HG03060 (cell line): ENCODE measurements around the gene DYNLT2.
A peak's percentile ranks its signal among the peaks of the same experiment; 100 is the strongest.

Experiments used
- ATAC-seq: cut with Tn5 transposase; IDR thresholded peaks from one replicate; pipeline ENCODE4 v1.9.1; 2021; ENCODE audit warnings: low read depth, moderate number of reproducible peaks; ENCODE audit not compliant: unreplicated experiment

The DYNLT2 gene

DNA sequence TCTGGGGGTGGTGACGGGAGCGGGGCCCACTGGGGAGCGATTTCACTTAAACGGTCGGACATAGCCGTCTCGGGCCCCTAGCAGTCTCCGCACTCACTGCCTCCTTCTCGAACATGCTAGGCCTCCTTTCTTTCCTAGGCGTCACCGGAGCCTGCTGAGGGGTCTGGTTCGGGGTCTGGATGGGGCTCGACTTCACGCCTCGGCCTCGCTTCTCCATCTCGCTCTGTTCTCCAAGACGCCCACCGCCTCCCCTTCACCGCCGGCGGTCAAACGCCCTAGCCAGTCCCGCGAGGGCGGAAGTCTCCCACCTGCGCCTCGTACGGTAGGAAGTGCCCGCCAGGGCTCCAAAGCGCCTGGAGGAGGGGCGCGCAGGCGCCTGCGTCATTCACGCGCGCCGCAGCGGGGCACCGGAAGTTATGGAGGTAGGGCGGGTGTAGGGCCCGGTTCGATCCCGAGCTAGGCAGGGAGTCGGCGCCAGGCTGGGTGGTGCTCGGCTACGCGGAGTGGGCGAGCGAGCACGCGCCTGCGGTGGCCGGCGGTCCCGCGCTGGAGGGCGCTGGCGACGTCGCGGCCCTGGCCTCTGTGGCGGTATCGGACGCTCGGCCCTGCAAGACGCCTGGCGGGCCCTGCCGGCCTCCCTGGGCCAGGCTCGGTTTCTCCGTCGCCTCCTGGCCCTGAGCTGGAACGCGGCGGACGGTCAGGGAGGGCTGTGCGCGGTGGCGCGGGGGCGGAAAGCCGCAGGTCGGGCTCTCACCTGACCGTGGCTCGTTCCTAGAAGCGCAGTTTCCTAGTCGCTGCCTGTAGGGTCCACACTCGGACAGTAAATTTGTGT is at the start of gene DYNLT2, which contains the start of gene ERMARD:
TSS of gene DYNLT2 (minus strand) at position 331 of the 832 bp plus-strand sequence. CDS start at position 217, 114 bp downstream.
TSS of gene ERMARD (plus strand) at position 381 of the 832 bp plus-strand sequence. CDS start at position 417, 36 bp downstream.
- ATAC-seq, result peak; percentile 85

- ATAC-seq, result no peak
These were observed 49.5 kb upstream of the DYNLT2 start for GRCh38 chr6:169800668-169801395.

GRCh38 chr6:169800116-169800667 is 48.8 kb upstream of the DYNLT2 start:
- ATAC-seq, result no peak

DNA sequence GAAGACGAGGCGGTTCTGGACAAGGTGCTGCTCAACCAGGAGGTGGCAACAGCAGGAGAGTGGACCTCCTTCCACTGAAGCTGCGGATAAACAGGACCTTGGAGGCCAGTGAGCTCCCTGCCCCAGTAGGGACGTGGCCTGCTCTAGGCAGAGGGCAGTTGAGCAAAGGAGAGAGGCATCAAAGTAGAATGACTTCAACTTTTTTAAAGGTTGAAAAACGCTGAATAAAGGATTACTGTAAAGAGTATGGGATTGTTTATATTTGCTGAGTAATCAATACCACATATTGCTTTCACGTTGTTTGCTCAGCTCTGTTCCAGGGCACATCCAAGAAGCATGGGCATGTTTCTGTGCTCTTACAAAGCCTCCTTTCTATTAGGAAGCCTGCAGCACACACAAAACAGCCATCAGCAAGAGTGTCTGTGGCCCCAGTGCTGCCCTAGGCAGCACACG is 48.1 kb upstream of the DYNLT2 start:
- no peak for ATAC-seq

DNA sequence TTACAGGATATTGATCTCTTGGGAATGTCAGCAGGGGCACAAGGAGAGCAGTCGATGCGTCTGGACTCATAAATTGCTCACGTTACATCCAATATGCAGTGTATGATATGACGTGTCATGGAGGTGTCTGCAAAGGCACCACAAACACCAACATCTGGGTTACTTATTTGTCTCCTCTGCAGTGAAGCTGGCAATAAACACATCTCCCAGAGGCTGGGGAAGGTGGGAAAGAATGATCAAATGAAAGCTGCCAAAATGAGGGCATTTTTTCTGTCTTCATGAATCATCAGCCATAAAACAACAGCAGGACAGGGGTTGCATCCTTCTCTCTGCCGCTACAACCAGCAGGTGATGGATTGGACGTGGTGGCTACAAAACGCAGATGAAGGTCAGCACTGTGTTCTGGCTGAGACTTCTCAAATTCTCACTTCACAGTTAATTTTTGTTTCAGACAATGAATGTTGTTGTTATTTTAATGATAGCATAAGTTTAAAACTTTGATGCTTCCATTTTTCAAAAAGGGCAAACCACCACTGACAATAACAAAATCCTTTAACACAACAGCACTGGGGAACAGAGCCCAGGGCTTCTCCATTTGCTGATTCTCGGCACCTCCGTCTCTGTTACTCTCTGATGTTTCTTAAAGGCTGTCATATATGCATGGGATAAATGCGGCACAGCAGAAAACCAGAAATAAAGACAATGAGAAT is 47.5 kb upstream of the DYNLT2 start:
- no peak for ATAC-seq

DNA sequence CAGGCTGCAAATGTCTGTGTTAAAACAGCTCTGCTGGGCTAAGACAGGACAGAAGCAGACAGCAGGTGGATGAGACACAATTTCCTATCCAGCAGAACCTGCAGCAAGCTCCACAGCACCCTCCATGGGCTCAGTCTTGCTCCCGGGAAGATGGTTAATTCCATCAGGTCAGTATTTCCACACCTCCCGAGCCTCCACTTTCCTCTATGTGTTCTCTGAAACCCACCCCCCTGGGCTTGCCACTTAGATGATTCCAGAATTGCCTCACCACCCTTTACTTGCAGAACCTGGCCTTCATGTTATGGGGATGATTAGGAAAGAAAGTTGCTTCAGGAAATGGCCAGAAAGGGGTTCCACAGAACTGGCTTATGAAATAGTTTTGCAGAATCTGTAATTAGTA is 43.8 kb upstream of the DYNLT2 start:
- no peak for ATAC-seq

DNA sequence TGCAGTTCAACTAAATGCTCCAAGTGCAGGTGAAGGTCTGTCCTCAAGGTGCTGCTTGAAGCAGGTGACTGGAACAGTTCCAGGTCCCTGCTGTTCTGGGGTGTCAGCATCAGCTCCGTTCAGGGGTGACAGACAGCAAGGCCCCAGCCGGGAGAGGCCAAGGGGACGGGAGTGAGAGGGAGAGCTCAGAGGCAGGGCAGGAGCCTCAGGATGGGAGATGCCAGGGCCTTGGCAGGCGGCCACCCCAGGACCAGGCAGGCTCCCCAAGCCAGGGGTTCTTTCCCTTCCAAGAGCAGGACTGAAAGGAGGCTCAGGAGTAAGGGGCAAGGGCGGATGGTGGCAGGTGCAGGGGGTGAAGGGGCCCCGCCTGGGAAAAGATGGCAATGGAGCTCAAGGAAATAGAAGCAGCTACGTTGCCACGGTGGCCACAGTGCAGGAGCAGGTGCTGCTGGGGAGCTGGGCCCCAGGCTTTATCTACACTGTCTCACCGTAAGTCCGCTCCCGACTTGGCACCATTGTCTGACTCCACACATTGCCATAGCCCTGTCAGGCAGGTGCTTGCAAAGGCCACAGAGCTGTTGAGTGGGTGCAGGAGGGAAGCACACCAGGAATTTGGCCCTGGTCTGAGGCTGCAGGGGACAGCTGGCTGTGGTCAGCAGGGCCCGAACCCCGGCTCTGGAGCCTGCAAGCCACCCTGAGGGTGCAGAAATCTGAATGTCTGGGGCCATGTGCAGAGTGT is 43.1 kb upstream of the DYNLT2 start:
- no peak for ATAC-seq

GRCh38 chr6:169793408-169793807 is 42.0 kb upstream of the DYNLT2 start:
- ATAC-seq, result no peak

GRCh38 chr6:169792306-169793015 is 41.1 kb upstream of the DYNLT2 start:
- ATAC-seq, result no peak

- no peak for ATAC-seq
These were observed 40.4 kb upstream of the DYNLT2 start for GRCh38 chr6:169791721-169792131.

DNA sequence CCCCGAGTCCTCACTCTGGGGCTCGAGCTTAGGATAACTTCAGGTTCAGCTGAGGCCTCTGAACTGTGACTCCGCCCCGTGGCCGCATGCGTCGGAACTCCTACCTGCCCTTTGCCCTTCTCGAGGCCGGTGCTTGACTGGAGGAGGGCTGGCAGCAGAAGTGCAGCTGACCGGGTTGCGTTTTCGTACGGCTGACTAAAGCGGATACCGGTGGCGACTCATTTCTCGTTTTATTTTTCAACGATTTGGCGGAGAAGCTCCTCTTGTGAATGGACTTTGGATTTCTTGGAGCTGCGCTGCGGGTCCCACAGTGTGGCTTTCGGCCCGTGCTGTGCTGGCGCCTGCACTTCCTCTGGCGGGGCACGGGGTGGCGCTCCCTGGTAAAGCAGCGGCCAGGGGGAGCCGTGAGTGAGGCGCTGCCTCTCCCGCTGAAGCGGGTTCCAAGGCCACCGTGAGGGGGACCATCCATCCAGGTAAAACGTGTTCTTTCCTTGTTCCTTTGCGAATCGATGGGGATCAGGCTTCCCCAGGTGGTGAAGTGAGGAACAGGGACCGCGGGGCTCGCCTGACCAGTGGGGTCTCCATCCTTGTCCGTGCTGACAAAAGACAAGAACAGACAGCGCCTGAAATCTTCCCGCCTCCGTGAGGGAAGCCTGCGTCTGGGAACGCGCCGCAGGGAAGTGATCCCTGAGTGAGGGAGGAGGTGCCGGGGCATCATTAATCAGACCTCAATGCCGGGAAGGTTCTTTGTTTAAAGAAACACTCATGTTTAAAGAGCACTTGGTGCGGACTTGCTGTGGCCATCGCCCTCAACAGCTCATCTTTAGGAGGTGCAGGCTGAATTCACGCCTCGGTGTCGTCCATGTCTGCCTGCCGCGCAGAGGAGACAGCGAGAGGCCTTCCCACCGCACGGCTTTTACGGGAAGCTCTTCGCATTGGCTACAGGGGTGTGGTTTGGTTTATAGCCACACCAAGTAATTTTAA is 38.9 kb upstream of the DYNLT2 start:
- ATAC-seq, result no peak

GRCh38 chr6:169789146-169789943 is 38.0 kb upstream of the DYNLT2 start:
- no peak for ATAC-seq

- no peak for ATAC-seq
These were observed 37.4 kb upstream of the DYNLT2 start for GRCh38 chr6:169788809-169789145.

DNA sequence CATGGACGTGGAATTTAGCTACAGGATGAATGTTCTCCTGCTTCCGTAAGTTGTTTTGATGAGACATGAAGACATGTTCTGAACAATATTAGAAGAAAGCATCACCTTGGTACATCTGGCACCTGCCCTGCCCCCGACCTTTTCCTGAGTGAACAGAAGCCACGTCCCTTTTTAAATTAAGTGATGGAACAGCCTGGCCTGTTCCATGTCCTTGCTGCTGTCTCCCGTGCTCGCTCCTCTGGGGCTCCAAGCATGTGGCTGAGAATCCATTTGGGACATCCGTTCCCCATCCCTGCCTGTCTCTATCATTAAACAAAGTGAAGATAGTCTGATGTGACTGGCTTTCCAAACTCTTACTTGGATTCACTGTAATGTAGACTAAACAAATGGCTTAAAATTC is 36.4 kb upstream of the DYNLT2 start:
- ATAC-seq, result no peak

- ATAC-seq, result no peak
These were observed 35.0 kb upstream of the DYNLT2 start for GRCh38 chr6:169786349-169786748.

DNA sequence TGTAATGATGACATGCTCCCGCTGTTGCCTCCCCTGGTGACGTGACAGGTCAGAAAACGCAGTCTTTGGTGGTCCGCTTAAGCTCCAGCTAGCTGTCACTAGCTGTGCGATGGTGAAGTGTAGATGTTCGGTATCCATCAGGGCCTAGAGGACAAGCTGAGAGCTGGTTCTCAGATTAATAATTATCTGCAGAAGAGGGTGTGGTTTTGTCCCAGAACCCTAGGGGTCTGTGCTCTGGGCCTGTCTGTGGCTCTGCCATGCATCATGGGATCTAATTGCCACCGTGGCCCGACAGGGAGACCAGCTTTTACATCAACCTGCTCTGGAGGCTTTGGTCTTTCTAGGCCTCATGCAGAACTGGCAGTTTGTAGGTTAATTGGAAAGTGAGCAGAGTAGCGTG is 34.2 kb upstream of the DYNLT2 start:
- ATAC-seq, result no peak

DNA sequence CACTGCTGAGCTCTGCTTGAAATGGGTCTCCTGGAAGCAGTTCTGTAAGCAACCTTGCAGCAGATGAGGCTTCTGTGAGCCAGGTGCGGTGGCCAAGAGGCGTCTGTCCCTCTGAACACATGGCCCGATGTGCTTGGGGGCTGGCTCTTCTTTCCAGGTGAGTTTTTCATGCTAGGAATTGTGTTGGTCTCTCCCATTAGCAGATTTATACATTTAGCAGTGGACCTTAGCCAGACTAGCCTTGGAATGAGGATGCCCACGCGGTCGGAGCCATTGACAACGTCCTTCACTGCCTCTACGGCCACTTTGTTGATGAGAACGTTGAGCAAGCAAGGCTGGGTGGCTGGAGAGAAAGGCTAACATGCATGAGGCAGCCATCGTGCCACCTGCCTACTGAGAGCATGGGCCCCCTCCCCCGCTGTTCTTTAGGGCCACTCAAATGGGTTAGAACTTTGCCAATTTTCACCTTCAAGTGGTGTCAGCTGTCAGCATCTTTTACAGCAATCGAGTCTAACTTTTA is 33.5 kb upstream of the DYNLT2 start:
- ATAC-seq, result no peak
